ENCODE data around the gene XXYLT1. TPM values are rescaled to one million over a fixed set of nuclear protein-coding genes. Genes with fewer than 3 reads are reported as not detected.
"Not testable (repeated sequence)": the region's sequence is repeated elsewhere in the genome, so short reads cannot be mapped to it uniquely, and the experiment has no call there.

Gene XXYLT1
- total and polyA plus RNA-seq, 10 donors: 2.7 to 22.3 (median 9.5) TPM

GRCh38 chr3:195057716-195058115, 213.2 kb downstream of the XXYLT1 start:
- no peak for DNase-seq
- intact Hi-C loops (cut with DNase I; ENCODE audit: low total_unique reads): no loop called here
- TF ChIP-seq POLR2AphosphoS5 (IDR thresholded peaks at IDR 0.05): no peak
- TF ChIP-seq CTCF (IDR thresholded peaks at IDR 0.05 in 8 of 11, conservative IDR thresholded peaks at IDR 0.05 in 3 of 11): no peak
- TF ChIP-seq POLR2A (IDR thresholded peaks at IDR 0.05): no peak
- H3K4me1 ChIP-seq: peaks cover 0 to 30% (median 13%) of the 10 kb centered on the region in 6 donors
- no peak overlapping the region for H3K4me3 ChIP-seq
- H3K27me3 ChIP-seq (replicated peaks in 1 of 7): no peaks in the 10 kb centered on the region
- no peaks in the 10 kb centered on the region for H3K9me3 ChIP-seq
- H3K27ac ChIP-seq: peak overlapping the region in 3 of 8 donors; percentile 71 to 78 (median 77)
- WGBS, 5 donors: 92 to 97% (median 95%) methylated on average over 7 of the region's 7 CpGs
- no peaks in the 10 kb centered on the region for H3K36me3 ChIP-seq

- 70 to 85% (median 79%) methylated on average over 5 of the region's 5 CpGs for WGBS, 5 donors
- Histone ChIP-seq H3K27me3 (replicated peaks in 1 of 7) (no peaks in the 10 kb centered on the region), H3K36me3 (no peaks in the 10 kb centered on the region), H3K9me3 (no peaks in the 10 kb centered on the region), H3K27ac (no peak overlapping the region), H3K4me1 (peaks cover 0 to 30% (median 13%) of the 10 kb centered on the region in 6 donors), H3K4me3 (no peak overlapping the region)
- intact Hi-C loops (cut with DNase I; ENCODE audit: low total_unique reads): no loop called here
- no peak for DNase-seq
- TF ChIP-seq POLR2AphosphoS5 (IDR thresholded peaks at IDR 0.05) (no peak), POLR2A (IDR thresholded peaks at IDR 0.05) (no peak)
These were observed 214.5 kb downstream of the XXYLT1 start for GRCh38 chr3:195056506-195056905.

- Histone ChIP-seq H3K27me3 (replicated peaks in 1 of 7) (no peaks in the 10 kb centered on the region), H3K36me3 (no peaks in the 10 kb centered on the region), H3K4me3 (no peak overlapping the region), H3K27ac (no peak overlapping the region), H3K9me3 (no peaks in the 10 kb centered on the region), H3K4me1 (peaks cover 0 to 13% (median 8%) of the 10 kb centered on the region in 6 donors)
- no peak for DNase-seq
- TF ChIP-seq CTCF (IDR thresholded peaks at IDR 0.05 in 8 of 11, conservative IDR thresholded peaks at IDR 0.05 in 3 of 11) (no peak), POLR2AphosphoS5 (IDR thresholded peaks at IDR 0.05) (no peak), POLR2A (IDR thresholded peaks at IDR 0.05) (no peak)
- WGBS, 5 donors: 80 to 87% (median 85%) methylated on average over 6 of the region's 6 CpGs
- intact Hi-C loops (cut with DNase I; ENCODE audit: low total_unique reads): no loop called here
These were observed 216.6 kb downstream of the XXYLT1 start for GRCh38 chr3:195054311-195054710.

GRCh38 chr3:195052939-195053338, 218.0 kb downstream of the XXYLT1 start:
- no peaks in the 10 kb centered on the region for H3K9me3 ChIP-seq
- no peaks in the 10 kb centered on the region for H3K27me3 ChIP-seq (replicated peaks in 1 of 7)
- peaks cover 0 to 2% (median 0%) of the 10 kb centered on the region in 6 donors for H3K4me1 ChIP-seq
- no peak overlapping the region for H3K27ac ChIP-seq
- no peak for DNase-seq
- H3K36me3 ChIP-seq: no peaks in the 10 kb centered on the region
- H3K4me3 ChIP-seq: no peak overlapping the region
- 70 to 89% (median 76%) methylated on average over 6 of the region's 6 CpGs for WGBS, 5 donors
- no peak for TF ChIP-seq POLR2AphosphoS5 (IDR thresholded peaks at IDR 0.05)
- no peak for TF ChIP-seq CTCF (IDR thresholded peaks at IDR 0.05 in 8 of 11, conservative IDR thresholded peaks at IDR 0.05 in 3 of 11)
- no peak for TF ChIP-seq POLR2A (IDR thresholded peaks at IDR 0.05)
- intact Hi-C loops (cut with DNase I; ENCODE audit: low total_unique reads): no loop called here

- H3K4me3 ChIP-seq; H3K27me3 ChIP-seq (replicated peaks in 1 of 7): not testable (repeated sequence)
These were observed 220.7 kb downstream of the XXYLT1 start for GRCh38 chr3:195050296-195050695.

More at GRCh38 chr3:195050296-195050695, 220.7 kb downstream of the XXYLT1 start:
- intact Hi-C loops (cut with DNase I; ENCODE audit: low total_unique reads); H3K36me3 ChIP-seq; H3K4me1 ChIP-seq; H3K27ac ChIP-seq; DNase-seq; H3K9me3 ChIP-seq: not testable (repeated sequence)
- 82 to 91% (median 89%) methylated on average over 5 of the region's 5 CpGs for WGBS, 5 donors

Measured in spleen (tissue), 11 donors.